ENCODE results near the gene HOTAIR.

Gene HOTAIR

DNA sequence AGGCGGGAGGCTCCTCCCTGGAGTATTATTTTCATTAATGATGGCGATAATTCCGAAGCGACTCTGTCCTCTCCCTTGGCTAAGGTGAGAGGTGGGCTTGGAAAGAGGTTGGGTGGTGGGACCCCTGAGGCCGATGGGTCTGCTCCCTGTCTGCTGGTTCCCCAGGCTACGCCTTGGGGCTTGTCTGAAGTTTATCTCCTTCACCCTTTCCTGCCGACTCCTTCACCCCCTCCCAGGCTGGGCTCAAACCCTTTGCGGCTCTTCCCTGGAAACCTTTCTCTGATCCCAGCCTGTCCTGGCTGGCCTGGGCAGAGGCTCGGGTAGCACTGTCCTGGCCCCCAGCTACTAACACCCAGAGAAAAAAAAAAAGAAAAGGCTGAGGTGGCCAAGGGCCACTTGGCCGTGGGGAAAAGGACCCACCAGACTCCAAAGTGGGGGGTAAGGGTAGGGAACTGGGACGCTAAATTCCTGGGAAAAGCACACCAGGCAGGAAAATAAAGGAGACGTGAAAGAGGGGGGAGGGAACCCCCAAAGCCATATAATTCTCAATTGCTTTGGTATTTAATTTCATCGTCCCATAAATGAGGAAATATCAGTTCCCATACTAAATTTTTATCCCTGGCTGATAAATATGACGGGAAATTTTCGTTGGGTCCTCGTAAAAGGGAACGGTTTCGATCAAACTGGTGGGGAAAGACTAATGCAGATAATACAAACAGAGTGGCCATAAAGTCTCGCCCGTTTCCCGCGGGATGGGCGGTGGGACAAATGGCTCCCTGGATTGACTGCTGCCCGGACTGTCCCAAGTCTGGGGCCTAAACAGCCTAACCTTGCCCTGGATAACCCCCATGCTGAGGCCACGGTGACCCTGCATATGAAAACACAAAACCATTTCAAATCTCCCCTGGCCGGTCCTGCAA lies 8.2 kb upstream of the HOTAIR start:
- no peak overlapping the region; the same call in 1 of the 2 replicates for H3K27ac ChIP-seq
- no peak for TF ChIP-seq ZFX (IDR thresholded peaks at IDR 0.05)
- TF ChIP-seq, protein P1, sequence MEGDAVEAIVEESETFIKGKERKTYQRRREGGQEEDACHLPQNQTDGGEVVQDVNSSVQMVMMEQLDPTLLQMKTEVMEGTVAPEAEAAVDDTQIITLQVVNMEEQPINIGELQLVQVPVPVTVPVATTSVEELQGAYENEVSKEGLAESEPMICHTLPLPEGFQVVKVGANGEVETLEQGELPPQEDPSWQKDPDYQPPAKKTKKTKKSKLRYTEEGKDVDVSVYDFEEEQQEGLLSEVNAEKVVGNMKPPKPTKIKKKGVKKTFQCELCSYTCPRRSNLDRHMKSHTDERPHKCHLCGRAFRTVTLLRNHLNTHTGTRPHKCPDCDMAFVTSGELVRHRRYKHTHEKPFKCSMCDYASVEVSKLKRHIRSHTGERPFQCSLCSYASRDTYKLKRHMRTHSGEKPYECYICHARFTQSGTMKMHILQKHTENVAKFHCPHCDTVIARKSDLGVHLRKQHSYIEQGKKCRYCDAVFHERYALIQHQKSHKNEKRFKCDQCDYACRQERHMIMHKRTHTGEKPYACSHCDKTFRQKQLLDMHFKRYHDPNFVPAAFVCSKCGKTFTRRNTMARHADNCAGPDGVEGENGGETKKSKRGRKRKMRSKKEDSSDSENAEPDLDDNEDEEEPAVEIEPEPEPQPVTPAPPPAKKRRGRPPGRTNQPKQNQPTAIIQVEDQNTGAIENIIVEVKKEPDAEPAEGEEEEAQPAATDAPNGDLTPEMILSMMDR (conservative IDR thresholded peaks at IDR 0.05), result no peak

DNA sequence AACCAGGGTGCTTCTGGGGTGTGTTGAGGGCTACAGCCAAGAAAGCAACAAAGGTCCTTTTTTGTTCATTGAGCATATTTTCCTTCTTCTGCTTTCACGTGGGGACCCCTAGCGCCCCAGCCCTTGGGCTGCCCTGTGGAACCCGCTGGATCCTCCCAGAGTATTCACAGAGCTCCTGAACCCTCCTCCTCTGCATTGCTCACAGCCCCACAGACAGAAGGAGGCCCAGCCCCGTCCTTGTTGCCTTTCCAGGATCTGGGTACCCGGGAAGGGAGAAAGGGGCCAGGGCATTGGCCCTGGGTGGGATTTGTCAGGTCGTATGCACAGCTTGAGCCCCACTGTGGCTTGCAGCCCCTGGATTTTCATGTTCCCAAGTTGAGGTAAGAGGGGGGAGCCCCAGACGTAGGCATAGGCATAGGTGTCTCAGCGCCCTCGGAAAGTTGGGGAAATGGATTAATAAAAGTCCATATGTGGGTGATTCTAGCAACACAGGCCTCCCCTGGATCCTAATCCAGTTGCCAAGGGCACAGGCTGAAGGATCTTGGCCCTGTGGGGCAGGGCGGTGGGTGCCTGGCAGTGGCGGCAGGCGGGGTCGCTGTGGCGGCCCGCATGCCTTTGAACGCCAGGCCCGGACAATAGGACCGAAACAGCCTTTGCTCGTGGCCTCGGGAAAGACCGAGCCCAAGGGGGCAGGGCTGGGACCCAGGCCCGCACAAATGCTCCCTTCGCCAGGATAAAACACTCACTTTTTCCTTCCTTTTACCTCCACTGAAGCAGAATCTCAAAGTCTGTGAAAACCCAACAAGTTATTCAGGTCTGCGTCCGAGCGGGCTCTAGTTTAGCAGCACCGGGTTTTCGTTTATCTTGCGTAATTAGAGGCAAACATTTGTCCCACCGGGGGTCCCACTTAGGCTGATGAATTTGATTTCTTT lies 7.1 kb upstream of the HOTAIR start:
- no peak overlapping the region; the same call in 1 of the 2 replicates for H3K27ac ChIP-seq
- no peak for TF ChIP-seq ZFX (IDR thresholded peaks at IDR 0.05)
- TF ChIP-seq, protein P1 (conservative IDR thresholded peaks at IDR 0.05), result no peak

DNA sequence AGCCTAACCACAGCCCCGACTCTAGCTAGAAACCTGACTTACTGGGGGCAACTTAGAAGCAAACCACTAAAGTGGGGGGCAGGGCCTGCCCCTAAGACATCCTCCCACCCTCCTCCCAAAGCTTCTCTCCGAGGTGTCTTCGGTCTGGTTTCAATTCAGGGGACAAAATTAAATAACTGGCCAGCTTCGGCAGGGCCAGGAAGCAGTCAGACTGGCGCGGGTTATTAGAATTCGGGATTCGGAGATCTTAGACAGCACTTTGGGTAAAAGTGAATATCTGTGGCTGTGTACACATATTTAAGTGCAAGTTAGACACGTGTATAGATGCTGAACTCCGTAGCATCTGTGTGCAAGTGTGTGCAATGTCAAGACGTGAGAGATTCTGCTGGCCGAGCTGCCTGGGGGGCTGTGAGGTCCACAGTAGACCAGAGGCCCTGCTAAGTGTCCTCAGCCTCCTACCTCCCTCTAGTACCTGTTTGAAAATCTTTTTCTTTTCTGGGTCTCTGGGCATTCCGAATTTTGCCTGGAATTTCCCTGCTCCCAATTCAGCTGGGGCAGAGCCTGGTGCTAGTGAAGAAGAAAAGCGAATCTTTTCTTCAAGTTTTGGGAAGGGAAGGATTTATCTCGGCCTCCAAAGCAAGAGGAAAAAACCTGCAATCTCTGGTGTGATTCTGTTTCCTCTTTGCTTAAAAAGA lies 6.2 kb upstream of the HOTAIR start:
- no peak for TF ChIP-seq ZFX (IDR thresholded peaks at IDR 0.05)
- TF ChIP-seq, protein P1 (conservative IDR thresholded peaks at IDR 0.05), result no peak

DNA sequence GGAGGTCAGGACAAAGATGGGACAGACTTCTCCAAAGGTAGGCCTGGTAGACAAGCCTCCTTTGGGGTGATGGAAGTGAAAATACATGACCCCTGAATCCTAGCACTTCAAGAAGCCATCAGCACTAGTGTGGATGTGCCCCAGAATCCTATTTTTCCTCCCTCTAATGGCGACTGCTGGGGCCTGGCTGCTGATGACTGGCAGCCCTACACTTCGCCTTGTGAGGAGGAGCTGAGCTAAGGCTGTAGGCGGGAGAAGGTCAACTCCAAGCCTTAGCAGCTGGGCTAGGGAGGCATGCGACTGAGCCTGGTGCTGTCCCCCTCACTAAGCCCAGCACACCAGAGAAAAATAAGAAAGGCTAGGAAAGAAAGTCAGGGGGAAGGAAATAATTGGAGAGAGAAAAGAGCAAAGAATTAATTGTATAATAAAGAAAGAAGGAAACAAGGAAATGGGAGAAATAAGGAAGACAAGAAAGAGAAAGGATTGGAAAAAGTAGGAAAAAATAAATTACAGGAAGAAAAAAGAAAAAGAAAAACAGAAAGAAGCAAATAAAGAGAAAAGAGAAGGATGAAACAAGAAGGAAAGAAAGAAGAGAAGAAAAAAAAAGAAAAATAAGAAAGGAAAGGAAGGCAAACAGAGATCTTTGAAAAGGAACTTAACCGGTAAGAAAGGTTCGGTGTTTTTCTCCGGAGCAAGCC lies 5.5 kb upstream of the HOTAIR start:
- TF ChIP-seq, protein P1 (conservative IDR thresholded peaks at IDR 0.05), result no peak
- TF ChIP-seq ZFX (IDR thresholded peaks at IDR 0.05), result no peak
- H3K27ac ChIP-seq, result peak overlapping the region; percentile 95; the same call in 1 of the 2 replicates

More for the DNA sequence above, 6.2 kb upstream of the HOTAIR start:
- peak overlapping the region; percentile 5; the same call in 1 of the 2 replicates for H3K27ac ChIP-seq

DNA sequence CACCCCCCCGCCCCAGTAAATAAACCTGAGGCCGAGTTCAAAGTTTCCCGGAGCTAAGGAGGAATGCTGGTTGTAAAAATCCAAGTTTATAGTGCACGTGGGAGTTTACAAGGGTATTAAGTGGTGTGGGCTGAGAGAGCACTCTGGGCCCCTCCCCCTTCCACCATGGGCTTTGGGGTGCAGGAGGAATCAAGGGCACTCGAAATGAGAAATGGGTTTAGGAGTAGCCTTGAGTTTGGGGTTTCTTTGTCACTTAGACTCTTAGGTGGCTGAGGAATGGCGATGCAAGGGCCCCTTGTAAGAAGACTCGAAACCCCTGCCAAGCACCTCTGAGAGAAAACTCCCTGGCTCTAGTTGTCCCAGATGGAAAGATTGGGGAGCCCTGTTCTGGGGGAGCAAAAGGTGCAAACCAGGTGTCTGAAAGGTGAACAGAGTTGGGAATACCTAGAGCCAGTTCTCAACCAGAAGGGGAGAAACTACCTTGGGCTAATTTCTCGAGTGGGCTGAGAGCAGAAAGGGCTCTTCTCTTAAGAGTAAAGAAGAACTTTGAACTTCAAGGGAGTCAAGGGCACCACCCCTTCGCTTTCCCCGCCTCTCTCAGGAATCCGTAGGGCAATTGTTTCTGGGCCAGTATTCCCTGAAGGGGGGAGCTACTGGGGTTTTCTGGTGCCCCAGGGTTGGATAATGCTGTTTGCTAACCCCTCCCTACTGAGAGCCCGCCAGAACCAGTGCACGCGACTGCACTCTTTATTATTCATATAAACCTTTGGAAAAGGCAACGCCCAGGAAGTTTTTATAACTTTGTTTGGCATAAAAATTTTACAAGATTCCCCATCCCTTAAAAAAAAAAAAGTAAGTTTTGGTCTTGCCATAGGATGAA lies 4.0 kb upstream of the HOTAIR start:
- TF ChIP-seq ZFX (IDR thresholded peaks at IDR 0.05), result no peak
- TF ChIP-seq, protein P1 (conservative IDR thresholded peaks at IDR 0.05), result no peak
- H3K27ac ChIP-seq, result peak overlapping the region; percentile 95
